H1 (cell line): ENCODE measurements around the gene PFDN6. TPM values are rescaled to one million over a fixed set of nuclear protein-coding genes. Genes with fewer than 3 reads are reported as not detected.

Experiments
- PHF8 ChIP-seq: fragments of 200-600 bp; sonication (generic); conservative IDR thresholded peaks from 2 replicates; pipeline ENCODE4 v1.7.1; 2012; ENCODE audit warnings: low read depth, mild to moderate bottlenecking, inconsistent platforms, low read length, moderate library complexity
- TCF12 ChIP-seq: IDR thresholded peaks from 2 replicates; pipeline ENCODE4 v1.6.1; 2011; ENCODE audit warnings: low read depth, mild to moderate bottlenecking, low read length
- polyA plus RNA-seq, 7 experiments: library from polyadenylated mRNA; depleted of rRNA in 3 of 7; stranded (reverse) in 5 of 7; unstranded in 2 of 7; fragments of >200 nt in 5 of 7; fragments of 200-250 nt in 2 of 7; gene quantifications; 1 replicate in 5 of 7; 2 replicates in 1 of 7; 4 replicates in 1 of 7; pipeline versions ENCODE4 v1.2.1 to v1.2.3, GENCODE V29; 2011 to 2013; ENCODE audit warnings: missing spikeins in 2 of 7, mixed read lengths in 2 of 7
- total RNA-seq: library from RNA; stranded (reverse); fragmentation: NEBNext Ultra II Directional; extraction: Animal tissue kit (Norgen Biotek cat#: 25700); gene quantifications from 2 replicates; pipeline ENCODE4 v1.2.1, GENCODE V29; 2021

Gene PFDN6
- total and polyA plus RNA-seq, 2 of the 8 experiments (the other 6 are each of a cell fraction or from before 2014, with no cell fraction given), result 32.0 to 95.7 TPM

- TF ChIP-seq PHF8 (0 out of 2 replicates have a peak, but pooled peaks have one; percentile 41), TCF12 (no peak)
- TF ChIP-seq, all 59 proteins: peak for 8
Measured at GRCh38 chr6:33313709-33314514, 24.5 kb downstream of the PFDN6 start, which contains the start of gene TAPBP (continued).
